AG08395 (cell line): ENCODE data around the gene EGR4.
A peak's percentile ranks its signal among the peaks of the same experiment; 100 is the strongest.

Experiments
- DNase-seq: peaks from one replicate; pipeline ENCODE4 v3.0.0; 2012; ENCODE audit warnings: mixed read lengths, low spot score

The EGR4 gene

GRCh38 chr2:73250872-73251846, 42.2 kb downstream of the EGR4 start:
- DNase-seq, result no peak

DNA sequence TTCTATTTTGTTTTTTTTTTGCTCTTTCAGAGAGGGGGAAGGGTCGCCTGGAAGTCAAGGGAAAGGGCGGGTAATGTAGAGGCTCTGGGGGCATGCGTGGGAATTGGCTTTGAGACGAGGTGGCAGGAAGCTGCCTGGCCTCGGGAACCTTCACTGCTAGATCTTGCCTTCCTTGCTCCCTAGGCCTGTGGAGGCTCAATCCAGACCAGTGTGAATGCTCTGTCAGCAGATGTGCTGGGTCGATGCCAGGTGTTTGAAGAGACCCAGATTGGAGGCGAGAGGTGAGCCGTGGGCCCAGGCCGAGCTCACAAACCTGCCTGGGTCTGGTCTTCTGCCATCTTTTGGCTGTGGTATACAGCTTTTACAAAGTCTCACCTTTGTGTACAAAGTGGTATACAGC, 43.7 kb downstream of the EGR4 start:
- no peak for DNase-seq

DNA sequence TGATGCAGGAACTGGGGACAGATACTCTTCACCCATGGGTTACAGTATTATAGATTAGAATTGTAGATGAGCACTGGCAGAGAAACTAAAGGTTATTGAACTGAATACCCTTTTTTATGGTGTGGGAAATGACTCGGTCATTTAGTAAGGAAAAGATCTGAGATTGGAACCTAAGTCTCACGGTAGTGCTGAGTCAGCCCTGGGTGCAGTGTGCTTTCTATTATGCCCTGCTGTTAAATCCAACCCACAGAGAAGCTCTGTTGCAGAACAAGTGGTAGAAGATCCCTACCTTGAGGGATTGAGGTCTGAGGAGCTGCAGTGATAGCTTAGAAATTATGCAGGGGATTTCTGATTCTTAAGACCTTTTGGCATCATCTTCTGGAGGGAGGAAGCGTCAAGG, 46.5 kb downstream of the EGR4 start:
- DNase-seq, result no peak

GRCh38 chr2:73244580-73244979, 48.8 kb downstream of the EGR4 start:
- DNase-seq, result no peak

GRCh38 chr2:73243884-73244570, 49.3 kb downstream of the EGR4 start:
- peak; percentile 65 for DNase-seq
